Upper lobe of right lung (tissue), 1 donor: ENCODE results near the gene XRN2. TPM values are rescaled to one million over a fixed set of nuclear protein-coding genes. Genes with fewer than 3 reads are reported as not detected.

Experiments used
- ATAC-seq: fragments of 200-7000 bp; cut with Tn5 transposase; one replicate; pipeline ENCODE4 v1.9.1; 2020; ENCODE audit warnings: mild to moderate bottlenecking, moderate library complexity
- DNase-seq: peaks from one replicate; pipeline ENCODE4 v3.0.0-alpha.2; 2020
- H3K27ac ChIP-seq: fragments of 200-600 bp; one replicate; pipeline ENCODE4 v1.8.0; 2022
- H3K27me3 ChIP-seq: fragments of 200-600 bp; one replicate; pipeline ENCODE4 v1.8.0; 2022; ENCODE audit warnings: mild to moderate bottlenecking
- H3K36me3 ChIP-seq: fragments of 200-600 bp; one replicate; pipeline ENCODE4 v1.8.0; 2022
- H3K4me1 ChIP-seq: fragments of 200-600 bp; one replicate; pipeline ENCODE4 v1.8.0; 2022
- H3K4me3 ChIP-seq: fragments of 200-600 bp; one replicate; pipeline ENCODE4 v1.8.0; 2022; ENCODE audit warnings: mild to moderate bottlenecking
- H3K9me3 ChIP-seq: fragments of 200-600 bp; one replicate; pipeline ENCODE4 v1.8.0; 2022
- intact Hi-C: fragments of 100-400 bp; cut with DNase I; formaldehyde crosslinking; loops from one replicate; pipeline ENCODE4 v1.11.0; 2022
- long read RNA-seq: library from polyadenylated mRNA; unstranded; transcript quantifications from one replicate; pipeline ENCODE4 v2.0.0, GENCODE V29; 2021
- total RNA-seq: library from RNA; stranded (reverse); fragmentation: NEBNext Ultra II Directional; extraction: Animal tissue kit (Norgen Biotek cat#: 25700); gene quantifications from one replicate; pipeline ENCODE4 v1.2.1, GENCODE V29; 2021
- TF ChIP-seq, protein P1 (sequence below): fragments of 200-600 bp; IDR thresholded peaks from one replicate; pipeline ENCODE4 v1.8.0; 2022; ENCODE audit warnings: antibody characterized with exemption
- donor health status: DM: no; HTN: yes; CAD: no; lungs with severe emphysema.

The XRN2 gene, protein sequence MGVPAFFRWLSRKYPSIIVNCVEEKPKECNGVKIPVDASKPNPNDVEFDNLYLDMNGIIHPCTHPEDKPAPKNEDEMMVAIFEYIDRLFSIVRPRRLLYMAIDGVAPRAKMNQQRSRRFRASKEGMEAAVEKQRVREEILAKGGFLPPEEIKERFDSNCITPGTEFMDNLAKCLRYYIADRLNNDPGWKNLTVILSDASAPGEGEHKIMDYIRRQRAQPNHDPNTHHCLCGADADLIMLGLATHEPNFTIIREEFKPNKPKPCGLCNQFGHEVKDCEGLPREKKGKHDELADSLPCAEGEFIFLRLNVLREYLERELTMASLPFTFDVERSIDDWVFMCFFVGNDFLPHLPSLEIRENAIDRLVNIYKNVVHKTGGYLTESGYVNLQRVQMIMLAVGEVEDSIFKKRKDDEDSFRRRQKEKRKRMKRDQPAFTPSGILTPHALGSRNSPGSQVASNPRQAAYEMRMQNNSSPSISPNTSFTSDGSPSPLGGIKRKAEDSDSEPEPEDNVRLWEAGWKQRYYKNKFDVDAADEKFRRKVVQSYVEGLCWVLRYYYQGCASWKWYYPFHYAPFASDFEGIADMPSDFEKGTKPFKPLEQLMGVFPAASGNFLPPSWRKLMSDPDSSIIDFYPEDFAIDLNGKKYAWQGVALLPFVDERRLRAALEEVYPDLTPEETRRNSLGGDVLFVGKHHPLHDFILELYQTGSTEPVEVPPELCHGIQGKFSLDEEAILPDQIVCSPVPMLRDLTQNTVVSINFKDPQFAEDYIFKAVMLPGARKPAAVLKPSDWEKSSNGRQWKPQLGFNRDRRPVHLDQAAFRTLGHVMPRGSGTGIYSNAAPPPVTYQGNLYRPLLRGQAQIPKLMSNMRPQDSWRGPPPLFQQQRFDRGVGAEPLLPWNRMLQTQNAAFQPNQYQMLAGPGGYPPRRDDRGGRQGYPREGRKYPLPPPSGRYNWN
- 54.9 TPM for total RNA-seq
- long read RNA-seq, transcript XRN2-201 (30 exons, 3,437 nt): major isoform, 162 of 201 reads
- long read RNA-seq, partial matches to known transcripts: 18 of 201 reads
- long read RNA-seq, other reads (novel, unspliced or antisense): 21 of 201 reads

DNA sequence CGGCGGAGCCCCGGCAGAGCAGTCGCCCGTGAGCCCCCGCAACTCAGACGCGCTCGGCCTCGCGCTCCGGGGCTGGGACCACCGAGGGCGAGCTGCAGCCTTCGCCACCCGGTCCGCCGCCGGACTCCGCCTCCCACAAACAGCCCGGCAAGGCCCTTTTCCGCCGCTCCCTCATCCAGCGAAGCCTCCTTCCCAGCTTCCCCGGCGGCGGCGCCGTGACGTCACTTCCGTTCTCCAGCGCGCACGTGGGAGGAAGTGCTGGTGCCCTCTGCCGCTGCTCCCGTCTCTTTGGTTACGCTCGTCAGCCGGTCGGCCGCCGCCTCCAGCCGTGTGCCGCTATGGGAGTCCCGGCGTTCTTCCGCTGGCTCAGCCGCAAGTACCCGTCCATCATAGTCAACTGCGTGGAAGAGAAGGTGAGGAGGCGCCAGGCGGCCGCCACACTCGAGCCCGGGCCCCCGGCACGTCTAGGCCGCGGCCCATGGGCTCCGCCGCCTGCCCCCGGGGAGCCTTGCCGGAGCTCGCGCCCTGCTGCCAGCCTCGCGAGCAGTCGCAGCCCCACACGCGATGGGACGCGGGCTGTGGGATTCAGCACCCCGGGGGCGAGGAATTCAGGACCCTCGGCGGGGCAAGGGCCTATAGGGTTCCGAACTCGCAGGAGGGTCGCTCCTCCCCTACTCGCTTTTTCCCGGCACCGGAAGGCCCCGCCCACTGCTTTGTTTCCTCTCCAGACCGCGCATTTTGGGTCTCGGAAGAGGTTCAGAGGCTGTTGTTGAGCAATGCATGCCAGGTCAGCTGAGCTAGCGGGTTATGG lies at the start of gene XRN2:
Gene XRN2, plus strand, starts transcription at position 271 of the 811 bp plus-strand sequence. Its CDS starts 68 bp downstream, at position 339.
- H3K4me3 ChIP-seq: peak within 1 kb of the TSS; percentile 74
- H3K27ac ChIP-seq: peak within 1 kb of the TSS; percentile 99
- H3K4me1 ChIP-seq: peaks cover 12% of the 10 kb centered on the region
- no peaks in the 10 kb centered on the region for H3K27me3 ChIP-seq
- no peaks in the 10 kb centered on the region for H3K9me3 ChIP-seq
- peak; percentile 98 for ATAC-seq
- H3K36me3 ChIP-seq: peaks cover 2% of the 10 kb centered on the region
- intact Hi-C loops: no loop called here
- TF ChIP-seq, protein P1, sequence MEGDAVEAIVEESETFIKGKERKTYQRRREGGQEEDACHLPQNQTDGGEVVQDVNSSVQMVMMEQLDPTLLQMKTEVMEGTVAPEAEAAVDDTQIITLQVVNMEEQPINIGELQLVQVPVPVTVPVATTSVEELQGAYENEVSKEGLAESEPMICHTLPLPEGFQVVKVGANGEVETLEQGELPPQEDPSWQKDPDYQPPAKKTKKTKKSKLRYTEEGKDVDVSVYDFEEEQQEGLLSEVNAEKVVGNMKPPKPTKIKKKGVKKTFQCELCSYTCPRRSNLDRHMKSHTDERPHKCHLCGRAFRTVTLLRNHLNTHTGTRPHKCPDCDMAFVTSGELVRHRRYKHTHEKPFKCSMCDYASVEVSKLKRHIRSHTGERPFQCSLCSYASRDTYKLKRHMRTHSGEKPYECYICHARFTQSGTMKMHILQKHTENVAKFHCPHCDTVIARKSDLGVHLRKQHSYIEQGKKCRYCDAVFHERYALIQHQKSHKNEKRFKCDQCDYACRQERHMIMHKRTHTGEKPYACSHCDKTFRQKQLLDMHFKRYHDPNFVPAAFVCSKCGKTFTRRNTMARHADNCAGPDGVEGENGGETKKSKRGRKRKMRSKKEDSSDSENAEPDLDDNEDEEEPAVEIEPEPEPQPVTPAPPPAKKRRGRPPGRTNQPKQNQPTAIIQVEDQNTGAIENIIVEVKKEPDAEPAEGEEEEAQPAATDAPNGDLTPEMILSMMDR: no peak
- peak; percentile 98 for DNase-seq

DNA sequence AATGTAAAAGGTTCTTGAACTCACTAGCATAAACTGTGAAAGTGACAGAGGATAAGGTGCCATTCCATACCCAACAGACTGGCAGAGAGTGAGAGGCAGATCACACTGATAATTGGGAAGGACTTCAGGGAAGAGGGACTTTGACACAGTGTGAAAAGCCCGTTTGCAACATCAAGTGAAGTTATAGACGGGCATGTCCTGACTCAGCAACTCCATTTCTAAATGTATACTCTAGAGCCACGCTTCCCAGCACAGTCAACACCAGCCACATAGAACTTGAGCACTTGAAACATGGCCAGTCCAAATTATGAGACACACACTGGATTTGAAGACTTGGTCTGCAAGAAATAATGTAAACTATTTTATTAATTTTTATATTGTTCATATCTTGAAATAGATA lies 45.9 kb upstream of the XRN2 start:
- H3K4me1 ChIP-seq: no peaks in the 10 kb centered on the region
- H3K4me3 ChIP-seq: no peak overlapping the region
- no peaks in the 10 kb centered on the region for H3K9me3 ChIP-seq
- no peaks in the 10 kb centered on the region for H3K27me3 ChIP-seq
- no peak for DNase-seq
- no peak overlapping the region for H3K27ac ChIP-seq
- TF ChIP-seq, protein P1: no peak
- intact Hi-C loops: no loop called here
- no peaks in the 10 kb centered on the region for H3K36me3 ChIP-seq
- no peak for ATAC-seq

DNA sequence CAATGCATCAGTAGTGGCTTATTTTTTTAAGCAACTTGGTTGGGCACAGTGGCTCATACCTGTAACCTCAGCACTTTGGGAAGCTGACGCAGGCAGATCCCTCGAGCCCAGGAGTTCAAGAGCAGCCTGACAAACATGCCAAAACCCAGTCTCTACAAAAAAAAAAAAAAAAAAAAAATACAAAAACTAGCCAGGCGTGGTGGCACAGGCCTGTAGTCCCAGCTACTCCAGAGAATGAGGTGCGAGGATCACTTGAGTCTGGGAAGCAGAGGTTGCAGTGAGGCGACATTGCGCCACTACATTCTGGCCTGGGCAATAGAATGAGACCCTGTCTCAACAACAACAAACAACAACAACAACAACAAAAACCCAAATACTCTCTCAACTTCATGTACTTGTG lies 44.7 kb upstream of the XRN2 start:
- ATAC-seq: no peak
- H3K4me1 ChIP-seq: no peaks in the 10 kb centered on the region
- no peak for DNase-seq
- intact Hi-C loops: no loop called here
- no peaks in the 10 kb centered on the region for H3K27me3 ChIP-seq
- no peaks in the 10 kb centered on the region for H3K36me3 ChIP-seq
- TF ChIP-seq, protein P1: no peak
- no peaks in the 10 kb centered on the region for H3K9me3 ChIP-seq
- no peak overlapping the region for H3K27ac ChIP-seq
- H3K4me3 ChIP-seq: no peak overlapping the region

DNA sequence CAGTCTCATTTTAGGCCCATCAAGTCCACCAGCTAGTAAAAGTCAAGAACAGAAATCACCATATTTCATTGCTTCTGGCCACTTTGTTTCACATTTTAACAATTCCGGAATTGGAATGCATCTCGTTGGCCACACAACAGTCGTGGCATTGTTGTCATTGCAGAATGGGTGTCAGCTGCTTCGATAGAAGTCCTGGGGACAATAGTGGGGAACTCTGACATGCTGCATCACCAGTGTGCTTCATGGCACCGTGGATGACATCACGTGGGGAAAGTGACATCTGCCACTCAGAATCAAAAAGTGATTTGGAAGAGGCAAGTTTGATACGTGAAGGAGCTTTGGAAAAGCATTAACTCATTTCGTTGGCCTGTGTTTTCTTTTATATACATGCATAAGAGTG lies 43.8 kb upstream of the XRN2 start:
- intact Hi-C loops: no loop called here
- no peaks in the 10 kb centered on the region for H3K4me1 ChIP-seq
- DNase-seq (no peak), ATAC-seq (no peak)
- no peaks in the 10 kb centered on the region for H3K9me3 ChIP-seq
- no peaks in the 10 kb centered on the region for H3K27me3 ChIP-seq
- TF ChIP-seq, protein P1: no peak
- H3K27ac ChIP-seq: no peak overlapping the region
- H3K4me3 ChIP-seq: no peak overlapping the region
- H3K36me3 ChIP-seq: no peaks in the 10 kb centered on the region

DNA sequence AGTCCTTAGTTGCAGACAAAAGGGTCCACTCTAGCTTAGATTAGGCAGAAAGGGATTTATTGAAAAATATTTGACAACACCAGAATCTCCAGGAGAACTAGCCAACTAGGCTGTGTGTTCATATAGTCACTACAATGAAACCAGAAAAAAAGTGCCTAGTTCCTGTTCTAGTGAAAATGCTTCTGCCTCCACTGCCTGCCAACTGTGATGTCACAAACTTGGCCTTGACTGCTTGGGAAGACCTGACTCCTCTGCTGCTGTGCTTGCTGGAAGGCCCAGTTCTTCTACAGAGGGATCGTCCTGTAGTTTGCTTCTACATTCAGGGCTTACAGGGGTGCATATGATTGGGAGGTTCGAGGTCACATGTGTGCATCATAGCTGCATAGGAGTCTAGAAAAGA lies 40.3 kb upstream of the XRN2 start:
- Histone ChIP-seq H3K27ac (no peak overlapping the region), H3K9me3 (no peaks in the 10 kb centered on the region), H3K27me3 (no peaks in the 10 kb centered on the region), H3K36me3 (no peaks in the 10 kb centered on the region), H3K4me3 (no peak overlapping the region), H3K4me1 (no peaks in the 10 kb centered on the region)
- intact Hi-C loops: no loop called here
- no peak for DNase-seq
- no peak for ATAC-seq
- TF ChIP-seq, protein P1: no peak
